Gastroesophageal sphincter (tissue), 3 donors: Measurements from ENCODE around the gene ASB18.

Experiments used
- POLR2A ChIP-seq, 2 donors: fragments of 450-650 bp; IDR thresholded peaks; one replicate each; pipeline ENCODE4 v1.6.1; 2017; ENCODE audit warnings: antibody characterized with exemption in 2 of 2, mild to moderate bottlenecking in 2 of 2, moderate library complexity in 1 of 2
- TF ChIP-seq, protein P1 (sequence below), 4 experiments: fragments of 200-600 bp in 2 of 4; fragments of 450-650 bp in 2 of 4; sonication (generic) in 1 of 4; IDR thresholded peaks; one replicate each; pipeline ENCODE4 v1.5.1; 2017 to 2019; ENCODE audit warnings: antibody characterized with exemption in 4 of 4, mild to moderate bottlenecking in 2 of 4, moderate library complexity in 2 of 4

DNA sequence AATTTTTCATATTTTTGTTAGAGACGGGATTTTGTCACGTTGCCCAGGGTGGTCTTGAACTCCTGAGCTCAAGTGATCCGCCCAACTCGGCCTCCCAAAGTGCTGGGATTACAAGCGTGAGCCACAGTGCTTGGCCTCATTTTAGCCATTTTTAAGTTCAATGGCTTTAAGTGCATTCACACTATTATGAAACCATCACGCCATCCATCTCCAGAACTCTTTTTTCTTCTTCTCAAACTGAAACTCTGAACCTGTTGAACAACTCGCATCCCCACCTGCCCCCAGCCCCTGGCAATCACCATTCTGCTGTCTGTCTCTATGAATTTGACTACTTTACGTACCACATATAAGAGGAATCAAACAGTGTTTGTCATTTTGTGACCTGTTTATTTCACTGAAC, 31.3 kb upstream of the ASB18 start:
- TF ChIP-seq, protein P1, sequence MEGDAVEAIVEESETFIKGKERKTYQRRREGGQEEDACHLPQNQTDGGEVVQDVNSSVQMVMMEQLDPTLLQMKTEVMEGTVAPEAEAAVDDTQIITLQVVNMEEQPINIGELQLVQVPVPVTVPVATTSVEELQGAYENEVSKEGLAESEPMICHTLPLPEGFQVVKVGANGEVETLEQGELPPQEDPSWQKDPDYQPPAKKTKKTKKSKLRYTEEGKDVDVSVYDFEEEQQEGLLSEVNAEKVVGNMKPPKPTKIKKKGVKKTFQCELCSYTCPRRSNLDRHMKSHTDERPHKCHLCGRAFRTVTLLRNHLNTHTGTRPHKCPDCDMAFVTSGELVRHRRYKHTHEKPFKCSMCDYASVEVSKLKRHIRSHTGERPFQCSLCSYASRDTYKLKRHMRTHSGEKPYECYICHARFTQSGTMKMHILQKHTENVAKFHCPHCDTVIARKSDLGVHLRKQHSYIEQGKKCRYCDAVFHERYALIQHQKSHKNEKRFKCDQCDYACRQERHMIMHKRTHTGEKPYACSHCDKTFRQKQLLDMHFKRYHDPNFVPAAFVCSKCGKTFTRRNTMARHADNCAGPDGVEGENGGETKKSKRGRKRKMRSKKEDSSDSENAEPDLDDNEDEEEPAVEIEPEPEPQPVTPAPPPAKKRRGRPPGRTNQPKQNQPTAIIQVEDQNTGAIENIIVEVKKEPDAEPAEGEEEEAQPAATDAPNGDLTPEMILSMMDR (IDR thresholded peaks at IDR 0.05) = no peak
- no peak for TF ChIP-seq POLR2A (IDR thresholded peaks at IDR 0.05)
